RWPE2 (cell line): Measurements from ENCODE around the gene GLRA1.
A peak's percentile ranks its signal among the peaks of the same experiment; 100 is the strongest.

Experiments used
- ATAC-seq: fragments of 200-7000 bp; cut with Tn5 transposase; 3 replicates; pipeline ENCODE4 v1.9.1; 2021; ENCODE audit warnings: low read depth
- DNase-seq: peaks from one replicate; pipeline ENCODE4 v3.0.0-alpha.2; 2020; ENCODE audit warnings: low spot score
- H3K27ac ChIP-seq: fragments of 450-650 bp; 2 replicates; pipeline ENCODE4 v1.5.1; 2017; ENCODE audit warnings: mild to moderate bottlenecking; ENCODE audit not compliant: poor library complexity, severe bottlenecking
- H3K27me3 ChIP-seq: fragments of 250-450 bp; sonication (Bioruptor Pico); 2 replicates; pipeline ENCODE4 v1.5.1; 2021; ENCODE audit warnings: mild to moderate bottlenecking, moderate library complexity; ENCODE audit not compliant: insufficient read depth, poor library complexity, severe bottlenecking
- H3K36me3 ChIP-seq: fragments of 250-450 bp; sonication (Bioruptor Pico); 2 replicates; pipeline ENCODE4 v1.5.1; 2020; ENCODE audit warnings: low read depth, mild to moderate bottlenecking, moderate library complexity
- H3K4me1 ChIP-seq: fragments of 250-450 bp; sonication (Bioruptor Pico); 2 replicates; pipeline ENCODE4 v1.5.1; 2021; ENCODE audit warnings: mild to moderate bottlenecking, moderate library complexity; ENCODE audit not compliant: insufficient read depth, poor library complexity, severe bottlenecking
- H3K4me3 ChIP-seq: fragments of 250-450 bp; sonication (Bioruptor Pico); 2 replicates; pipeline ENCODE4 v1.5.1; 2021; ENCODE audit warnings: mild to moderate bottlenecking, moderate library complexity; ENCODE audit not compliant: severe bottlenecking
- H3K9me3 ChIP-seq: fragments of 250-450 bp; sonication (Bioruptor Pico); 2 replicates; pipeline ENCODE4 v1.5.1; 2021; ENCODE audit warnings: mild to moderate bottlenecking, moderate library complexity; ENCODE audit not compliant: severe bottlenecking
- CTCF ChIP-seq: fragments of 450-650 bp; IDR thresholded peaks from one replicate; pipeline ENCODE4 v1.5.1; 2017; ENCODE audit warnings: mild to moderate bottlenecking, moderate library complexity; ENCODE audit not compliant: poor library complexity, severe bottlenecking

GLRA1 gene

GRCh38 chr5:151892393-151892792, 32.3 kb downstream of the GLRA1 start:
- TF ChIP-seq CTCF: no peak
- Histone ChIP-seq H3K27ac (no peak overlapping the region), H3K4me1 (peaks cover 23% of the 10 kb centered on the region), H3K27me3 (no peaks in the 10 kb centered on the region), H3K4me3 (no peak overlapping the region), H3K9me3 (no peaks in the 10 kb centered on the region), H3K36me3 (no peaks in the 10 kb centered on the region)
- DNase-seq (no peak), ATAC-seq (no peak)

- no peaks in the 10 kb centered on the region for H3K9me3 ChIP-seq
- no peak for TF ChIP-seq CTCF
- ATAC-seq: no peak
These were observed 34.4 kb downstream of the GLRA1 start for GRCh38 chr5:151890299-151890698.

GRCh38 chr5:151889614-151890013, 35.0 kb downstream of the GLRA1 start:
- no peaks in the 10 kb centered on the region for H3K4me1 ChIP-seq
- no peaks in the 10 kb centered on the region for H3K36me3 ChIP-seq
- no peak overlapping the region for H3K27ac ChIP-seq
- H3K4me3 ChIP-seq: no peak overlapping the region
- H3K9me3 ChIP-seq: no peaks in the 10 kb centered on the region
- H3K27me3 ChIP-seq: no peaks in the 10 kb centered on the region
- DNase-seq (no peak), ATAC-seq (no peak)
- no peak for TF ChIP-seq CTCF

More at GRCh38 chr5:151890299-151890698, 34.4 kb downstream of the GLRA1 start:
- no peak overlapping the region for H3K4me3 ChIP-seq
- no peak for DNase-seq
- H3K36me3 ChIP-seq: no peaks in the 10 kb centered on the region
- H3K27me3 ChIP-seq: no peaks in the 10 kb centered on the region
- peaks cover 3% of the 10 kb centered on the region for H3K4me1 ChIP-seq
- H3K27ac ChIP-seq: no peak overlapping the region

- H3K4me1 ChIP-seq: no peaks in the 10 kb centered on the region
- no peaks in the 10 kb centered on the region for H3K36me3 ChIP-seq
- H3K27ac ChIP-seq: no peak overlapping the region
- no peak for DNase-seq
- no peaks in the 10 kb centered on the region for H3K9me3 ChIP-seq
- ATAC-seq: no peak
- TF ChIP-seq CTCF: no peak
- no peak overlapping the region for H3K4me3 ChIP-seq
- H3K27me3 ChIP-seq: no peaks in the 10 kb centered on the region
These were observed 37.9 kb downstream of the GLRA1 start for GRCh38 chr5:151886546-151887275.

- Histone ChIP-seq H3K36me3 (no peaks in the 10 kb centered on the region), H3K27ac (no peak overlapping the region), H3K27me3 (no peaks in the 10 kb centered on the region), H3K4me1 (no peaks in the 10 kb centered on the region), H3K4me3 (no peak overlapping the region), H3K9me3 (no peaks in the 10 kb centered on the region)
- DNase-seq (no peak), ATAC-seq (0 out of 3 replicates have a peak, but pooled peaks have one; percentile 32)
- no peak for TF ChIP-seq CTCF
These were observed 39.3 kb downstream of the GLRA1 start for GRCh38 chr5:151885138-151885908.
